ENCODE data around the gene SKIC8.

- TF ChIP-seq, protein P1, sequence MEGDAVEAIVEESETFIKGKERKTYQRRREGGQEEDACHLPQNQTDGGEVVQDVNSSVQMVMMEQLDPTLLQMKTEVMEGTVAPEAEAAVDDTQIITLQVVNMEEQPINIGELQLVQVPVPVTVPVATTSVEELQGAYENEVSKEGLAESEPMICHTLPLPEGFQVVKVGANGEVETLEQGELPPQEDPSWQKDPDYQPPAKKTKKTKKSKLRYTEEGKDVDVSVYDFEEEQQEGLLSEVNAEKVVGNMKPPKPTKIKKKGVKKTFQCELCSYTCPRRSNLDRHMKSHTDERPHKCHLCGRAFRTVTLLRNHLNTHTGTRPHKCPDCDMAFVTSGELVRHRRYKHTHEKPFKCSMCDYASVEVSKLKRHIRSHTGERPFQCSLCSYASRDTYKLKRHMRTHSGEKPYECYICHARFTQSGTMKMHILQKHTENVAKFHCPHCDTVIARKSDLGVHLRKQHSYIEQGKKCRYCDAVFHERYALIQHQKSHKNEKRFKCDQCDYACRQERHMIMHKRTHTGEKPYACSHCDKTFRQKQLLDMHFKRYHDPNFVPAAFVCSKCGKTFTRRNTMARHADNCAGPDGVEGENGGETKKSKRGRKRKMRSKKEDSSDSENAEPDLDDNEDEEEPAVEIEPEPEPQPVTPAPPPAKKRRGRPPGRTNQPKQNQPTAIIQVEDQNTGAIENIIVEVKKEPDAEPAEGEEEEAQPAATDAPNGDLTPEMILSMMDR (IDR thresholded peaks at IDR 0.05): no peak
- no peak for TF ChIP-seq POLR2A (IDR thresholded peaks at IDR 0.05)
- no peak for TF ChIP-seq POLR2AphosphoS5 (IDR thresholded peaks at IDR 0.05)
These were observed 55.9 kb downstream of the SKIC8 start for GRCh38 chr15:78243491-78243941.
